Psoas muscle (tissue), 8 donors: ENCODE results near the gene FAM149A. TPM values are rescaled to one million over a fixed set of nuclear protein-coding genes. Genes with fewer than 3 reads are reported as not detected.

Experiments used
- ATAC-seq, 4 donors: fragments of 200-7000 bp; cut with Tn5 transposase; one replicate each; pipeline ENCODE4 v1.9.1; 2020; ENCODE audit warnings: moderate library complexity in 3 of 4, mild to moderate bottlenecking in 2 of 4
- DNase-seq, 2 donors: peaks; one replicate each; pipeline ENCODE4 v3.0.0-alpha.2; 2020
- H3K27ac ChIP-seq: fragments of 200-600 bp; one replicate; pipeline ENCODE4 v1.8.0; 2022
- H3K27me3 ChIP-seq, 3 donors: fragments of 200-600 bp in 1 of 3; one replicate each; pipeline versions ENCODE4 v1.6.1 to v1.8.0; 2013 to 2022; ENCODE audit warnings: low read length in 2 of 3, mild to moderate bottlenecking in 2 of 3, moderate library complexity in 1 of 3; ENCODE audit not compliant: insufficient read depth in 3 of 3
- H3K36me3 ChIP-seq, 2 donors: fragments of 200-600 bp in 1 of 2; one replicate each; pipeline versions ENCODE4 v1.6.1 to v1.8.0; 2013 to 2022; ENCODE audit warnings: low read depth in 1 of 2, mild to moderate bottlenecking in 1 of 2, moderate library complexity in 1 of 2; ENCODE audit not compliant: insufficient read depth in 1 of 2
- H3K4me1 ChIP-seq: fragments of 200-600 bp; one replicate; pipeline ENCODE4 v1.8.0; 2022
- H3K4me3 ChIP-seq: fragments of 200-600 bp; one replicate; pipeline ENCODE4 v1.8.0; 2022; ENCODE audit warnings: mild to moderate bottlenecking
- H3K9me3 ChIP-seq: fragments of 200-600 bp; one replicate; pipeline ENCODE4 v1.8.0; 2022
- WGBS, 3 donors: extraction: QIAGEN DNeasy Blood & Tissue Kit; methylation state at CpG; one replicate each; pipeline versions ENCODE4 v1.1.6 to v1.1.7; 2013; 5-methylcytosine and 5-hydroxymethylcytosine counted together
- intact Hi-C, 2 donors: fragments of 100-400 bp; cut with DNase I; formaldehyde crosslinking; loops; one replicate each; pipeline versions ENCODE4 v1.11.0 to v1.14.2; 2022
- polyA plus RNA-seq, 3 donors: library from polyadenylated mRNA; stranded (reverse); fragments of 200-250 nt; gene quantifications; one replicate each; pipeline ENCODE4 v1.2.3, GENCODE V29; 2013
- total RNA-seq, 4 donors: library from RNA; stranded (reverse); fragmentation: NEBNext Ultra II Directional in 2 of 4; extraction: Animal tissue kit (Norgen Biotek cat#: 25700) in 2 of 4; gene quantifications; one replicate each; pipeline versions ENCODE4 v1.2.1 to v1.2.4, GENCODE V29; 2021 to 2023
- TF ChIP-seq, protein P1 (sequence below): fragments of 200-600 bp; IDR thresholded peaks from one replicate; pipeline ENCODE4 v1.8.0; 2022; ENCODE audit warnings: antibody characterized with exemption
- donor health status: healthy with polysubstance abuse.
- donor health status: DM: no; HTN: no; CAD: no; lungs with moderate emphysema.
- donor health status: Bipolar disorder and iron deficiency.
- donor health status: healthy.
- donor health status: DM: yes; HTN: yes; CAD: no.
- donor health status: DM: no; HTN: no; CAD: no.
- donor health status: DM: no; HTN: no; CAD: no.
- donor health status: DM: yes; HTN: yes; CAD: no.

Gene FAM149A
- total and polyA plus RNA-seq, 7 donors: 1.0 to 9.0 (median 5.8) TPM

DNA sequence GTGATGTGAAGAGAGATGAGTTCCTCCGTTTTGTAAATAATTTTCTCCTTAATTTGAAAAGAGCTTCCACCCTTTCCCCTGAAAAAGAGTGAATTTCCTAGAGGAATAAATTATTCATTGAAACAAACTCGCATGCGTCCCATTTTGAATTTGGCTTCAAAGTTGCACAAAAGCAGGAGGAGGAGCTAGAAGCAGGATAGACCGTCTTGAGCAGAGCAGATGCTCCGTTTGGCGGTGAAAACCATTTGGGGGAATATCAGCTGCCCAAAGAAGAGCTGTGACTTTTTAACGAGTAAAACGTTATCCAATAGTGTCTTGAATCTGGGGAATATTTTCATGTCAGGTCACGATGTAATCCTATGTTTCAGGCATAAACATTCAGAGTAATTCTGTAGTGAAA is 42.0 kb downstream of the FAM149A start:
- Histone ChIP-seq H3K36me3 (no peaks in the 10 kb centered on the region), H3K4me1 (no peaks in the 10 kb centered on the region), H3K27me3 (no peaks in the 10 kb centered on the region), H3K27ac (no peak overlapping the region), H3K9me3 (no peaks in the 10 kb centered on the region), H3K4me3 (no peak overlapping the region)
- TF ChIP-seq, protein P1, sequence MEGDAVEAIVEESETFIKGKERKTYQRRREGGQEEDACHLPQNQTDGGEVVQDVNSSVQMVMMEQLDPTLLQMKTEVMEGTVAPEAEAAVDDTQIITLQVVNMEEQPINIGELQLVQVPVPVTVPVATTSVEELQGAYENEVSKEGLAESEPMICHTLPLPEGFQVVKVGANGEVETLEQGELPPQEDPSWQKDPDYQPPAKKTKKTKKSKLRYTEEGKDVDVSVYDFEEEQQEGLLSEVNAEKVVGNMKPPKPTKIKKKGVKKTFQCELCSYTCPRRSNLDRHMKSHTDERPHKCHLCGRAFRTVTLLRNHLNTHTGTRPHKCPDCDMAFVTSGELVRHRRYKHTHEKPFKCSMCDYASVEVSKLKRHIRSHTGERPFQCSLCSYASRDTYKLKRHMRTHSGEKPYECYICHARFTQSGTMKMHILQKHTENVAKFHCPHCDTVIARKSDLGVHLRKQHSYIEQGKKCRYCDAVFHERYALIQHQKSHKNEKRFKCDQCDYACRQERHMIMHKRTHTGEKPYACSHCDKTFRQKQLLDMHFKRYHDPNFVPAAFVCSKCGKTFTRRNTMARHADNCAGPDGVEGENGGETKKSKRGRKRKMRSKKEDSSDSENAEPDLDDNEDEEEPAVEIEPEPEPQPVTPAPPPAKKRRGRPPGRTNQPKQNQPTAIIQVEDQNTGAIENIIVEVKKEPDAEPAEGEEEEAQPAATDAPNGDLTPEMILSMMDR: no peak
- intact Hi-C loops: no loop called here
- DNase-seq: no peak
- WGBS, 3 donors: 74 to 85% (median 81%) methylated on average over 9 of the region's 9 CpGs
- ATAC-seq: no peak

DNA sequence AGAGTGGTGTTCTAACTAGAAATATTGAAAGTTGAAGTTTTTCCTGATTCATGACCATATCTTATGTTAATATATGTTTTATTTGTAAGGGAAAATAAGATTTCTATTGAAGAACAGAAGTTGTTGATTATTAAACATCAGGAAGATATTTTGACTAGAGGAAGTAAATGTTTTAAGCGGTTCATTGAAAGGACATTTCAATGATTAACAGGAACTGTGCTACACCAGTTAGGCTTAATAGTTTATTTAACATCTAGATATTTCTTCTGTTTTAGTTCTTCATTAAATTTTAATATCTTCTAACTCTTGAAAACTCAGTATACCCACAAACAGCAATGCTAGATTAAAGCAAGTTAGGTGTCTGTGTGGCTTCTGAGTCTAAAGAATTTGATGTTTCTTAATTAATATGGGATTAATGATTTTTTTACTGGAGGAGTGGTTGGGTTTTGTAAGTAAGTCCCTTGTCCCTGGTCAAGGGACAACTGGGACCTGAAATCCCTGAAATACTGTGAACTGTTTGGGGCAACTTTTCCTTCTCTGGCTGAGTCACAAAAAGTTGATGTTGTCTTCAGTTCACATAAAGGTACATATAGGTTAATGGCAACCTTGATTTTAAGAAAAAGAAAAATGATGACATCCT is 44.0 kb downstream of the FAM149A start:
- no peak for DNase-seq
- no peak overlapping the region for H3K4me3 ChIP-seq
- no peaks in the 10 kb centered on the region for H3K4me1 ChIP-seq
- TF ChIP-seq, protein P1: no peak
- no peaks in the 10 kb centered on the region for H3K9me3 ChIP-seq
- H3K36me3 ChIP-seq: no peaks in the 10 kb centered on the region
- no peak for ATAC-seq
- no peaks in the 10 kb centered on the region for H3K27me3 ChIP-seq
- no peak overlapping the region for H3K27ac ChIP-seq
- 96 to 97% (median 97%) methylated on average over 1 of the region's 1 CpG for WGBS, 3 donors
- intact Hi-C loops: no loop called here

DNA sequence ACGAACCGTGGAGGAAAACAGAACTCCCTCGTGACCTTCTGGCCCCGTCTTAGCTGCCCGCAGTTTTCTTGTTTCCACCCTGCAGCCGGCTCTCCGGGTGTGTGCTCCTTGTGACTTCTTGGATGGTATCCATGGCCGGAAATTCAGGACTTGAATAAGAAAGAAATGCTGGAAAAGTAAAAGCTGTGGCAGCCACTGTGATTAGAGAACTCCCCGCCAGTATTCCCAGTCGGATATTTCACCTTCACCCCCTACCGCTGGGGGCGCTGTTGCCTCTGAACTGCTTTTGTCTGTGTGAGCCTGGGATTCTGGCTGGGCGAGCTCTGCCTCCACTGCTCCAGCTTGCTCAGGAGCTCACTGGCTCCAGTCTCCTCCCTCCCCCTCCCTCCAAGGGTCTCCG is 45.4 kb downstream of the FAM149A start:
- intact Hi-C loops: no loop called here
- DNase-seq (peak; percentile 78 to 81), ATAC-seq (peak in 2 of 4 donors; percentile 29 to 62)
- no peaks in the 10 kb centered on the region for H3K9me3 ChIP-seq
- H3K27ac ChIP-seq: no peak overlapping the region
- H3K4me3 ChIP-seq: peak overlapping the region; percentile 0
- no peaks in the 10 kb centered on the region for H3K27me3 ChIP-seq
- H3K4me1 ChIP-seq: no peaks in the 10 kb centered on the region
- H3K36me3 ChIP-seq: no peaks in the 10 kb centered on the region
- 53 to 63% (median 61%) methylated on average over 12 to 14 of the region's 14 CpGs for WGBS, 3 donors
- TF ChIP-seq, protein P1: no peak

DNA sequence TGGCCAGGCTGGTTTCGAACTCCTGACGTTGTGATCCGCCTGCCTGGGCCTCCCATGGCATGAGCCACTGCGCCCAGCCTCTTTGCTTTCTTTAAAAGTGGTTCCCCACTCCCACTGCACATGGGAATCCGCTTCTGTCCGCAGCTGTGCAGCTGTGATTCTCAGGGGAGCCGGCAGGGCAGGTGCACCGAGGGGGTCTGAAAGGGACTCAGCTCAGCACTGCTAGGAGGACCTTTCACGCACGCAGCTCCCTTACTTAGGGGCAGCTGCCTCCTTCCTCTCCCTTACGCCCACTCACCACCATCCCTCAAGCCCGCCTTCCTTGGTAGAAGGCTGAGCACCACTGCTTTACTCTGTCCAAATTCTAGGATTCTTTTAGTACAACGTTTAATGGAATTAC is 46.4 kb downstream of the FAM149A start:
- no peaks in the 10 kb centered on the region for H3K27me3 ChIP-seq
- TF ChIP-seq, protein P1: no peak
- no peak overlapping the region for H3K4me3 ChIP-seq
- H3K9me3 ChIP-seq: no peaks in the 10 kb centered on the region
- no peaks in the 10 kb centered on the region for H3K36me3 ChIP-seq
- ATAC-seq (no peak), DNase-seq (no peak)
- intact Hi-C loops: no loop called here
- no peaks in the 10 kb centered on the region for H3K4me1 ChIP-seq
- H3K27ac ChIP-seq: no peak overlapping the region
- WGBS, 3 donors: 89 to 92% (median 89%) methylated on average over 13 of the region's 13 CpGs

DNA sequence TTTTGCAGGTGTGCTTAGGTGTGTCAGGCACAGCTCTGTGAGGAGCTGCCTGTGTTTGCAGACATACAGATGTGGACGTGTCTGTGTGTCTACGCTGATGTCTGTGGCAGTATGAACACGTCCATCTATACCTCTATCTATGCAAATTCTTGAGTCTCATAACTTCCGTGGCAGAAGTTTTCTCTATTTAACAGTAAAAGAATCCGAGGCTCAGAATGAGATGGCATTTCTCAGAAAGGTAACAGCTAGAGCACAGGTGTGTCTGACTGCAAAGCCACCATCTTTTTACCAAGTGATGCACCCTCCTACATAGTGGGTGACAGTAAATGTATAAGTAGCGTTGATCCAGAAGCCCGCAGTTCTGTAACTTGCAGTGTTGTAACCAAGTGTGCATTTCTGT is 47.0 kb downstream of the FAM149A start:
- intact Hi-C loops: no loop called here
- 94 to 95% (median 95%) methylated on average over 7 of the region's 7 CpGs for WGBS, 3 donors
- no peak for ATAC-seq

More for the DNA sequence above, 47.0 kb downstream of the FAM149A start:
- no peak for DNase-seq
- H3K36me3 ChIP-seq: peaks cover 0 to under 1% of the 10 kb centered on the region in 2 donors
- H3K27me3 ChIP-seq: no peaks in the 10 kb centered on the region
- H3K9me3 ChIP-seq: no peaks in the 10 kb centered on the region
- H3K4me3 ChIP-seq: no peak overlapping the region
- H3K4me1 ChIP-seq: no peaks in the 10 kb centered on the region
- H3K27ac ChIP-seq: no peak overlapping the region
- TF ChIP-seq, protein P1: no peak
